Glutamatergic neuron (in vitro differentiated cells): ENCODE results near the gene MICALL1. TPM values are rescaled to one million over a fixed set of nuclear protein-coding genes. Genes with fewer than 3 reads are reported as not detected.
A peak's percentile ranks its signal among the peaks of the same experiment; 100 is the strongest.

Experiments
- DNase-seq: peaks from one replicate; pipeline ENCODE4 v3.0.0; 2022
- H3K27ac Mint-ChIP-seq: one replicate; pipeline ENCODE4 v1.8.0; 2020; ENCODE audit warnings: mild to moderate bottlenecking, mixed read lengths, inconsistent platforms; ENCODE audit not compliant: unreplicated experiment
- H3K27me3 Mint-ChIP-seq: one replicate; pipeline ENCODE4 v1.8.0; 2020; ENCODE audit warnings: mild to moderate bottlenecking, moderate library complexity, mixed read lengths, inconsistent platforms; ENCODE audit not compliant: unreplicated experiment
- H3K36me3 Mint-ChIP-seq: one replicate; pipeline ENCODE4 v1.8.0; 2020; ENCODE audit warnings: mild to moderate bottlenecking, mixed read lengths, inconsistent platforms; ENCODE audit not compliant: unreplicated experiment
- H3K4me1 Mint-ChIP-seq: one replicate; pipeline ENCODE4 v1.8.0; 2020; ENCODE audit warnings: mild to moderate bottlenecking, low read depth, mixed read lengths, inconsistent platforms; ENCODE audit not compliant: unreplicated experiment
- H3K4me3 Mint-ChIP-seq: one replicate; pipeline ENCODE4 v1.8.0; 2020; ENCODE audit warnings: mild to moderate bottlenecking, mixed read lengths, inconsistent platforms; ENCODE audit not compliant: unreplicated experiment
- H3K9me3 Mint-ChIP-seq: one replicate; pipeline ENCODE4 v1.8.0; 2020; ENCODE audit warnings: mild to moderate bottlenecking, moderate library complexity, mixed read lengths, inconsistent platforms; ENCODE audit not compliant: unreplicated experiment
- total RNA-seq: library from RNA; stranded (reverse); fragmentation: NEBNext Ultra II Directional; extraction: Animal tissue kit (Norgen Biotek cat#: 25700); gene quantifications from one replicate; pipeline ENCODE4 v1.2.1, GENCODE V29; 2021; ENCODE audit not compliant: unreplicated experiment
- TF ChIP-seq, protein P1 (sequence below): fragments of 200-600 bp; sonication (generic); IDR thresholded peaks from one replicate; pipeline ENCODE4 v1.5.0; 2021; ENCODE audit not compliant: partially characterized antibody, unreplicated experiment

Gene MICALL1
- total RNA-seq, 1 donor from 2014 or later, result 133 TPM

DNA sequence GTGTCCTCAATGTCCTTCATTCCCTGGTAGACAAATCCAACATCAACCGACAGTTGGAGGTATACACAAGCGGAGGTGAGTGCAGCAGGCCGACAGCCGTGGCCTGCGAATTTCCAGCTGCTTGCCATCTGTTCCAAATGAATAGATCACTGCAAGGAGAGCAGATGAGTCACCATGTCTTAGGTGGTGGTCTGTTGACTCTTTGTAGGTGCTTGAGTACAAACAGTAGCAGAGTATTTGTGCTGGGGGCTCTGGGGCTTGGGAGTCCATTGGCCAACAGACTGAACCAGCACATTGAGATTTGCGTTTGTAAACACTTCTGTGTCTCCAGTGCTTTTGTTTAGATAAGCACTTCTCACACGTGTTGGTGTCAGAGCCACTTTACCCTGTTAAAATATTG is 35.8 kb upstream of the MICALL1 start:
- peak overlapping the region; percentile 30 for H3K4me3 Mint-ChIP-seq
- TF ChIP-seq, protein P1, sequence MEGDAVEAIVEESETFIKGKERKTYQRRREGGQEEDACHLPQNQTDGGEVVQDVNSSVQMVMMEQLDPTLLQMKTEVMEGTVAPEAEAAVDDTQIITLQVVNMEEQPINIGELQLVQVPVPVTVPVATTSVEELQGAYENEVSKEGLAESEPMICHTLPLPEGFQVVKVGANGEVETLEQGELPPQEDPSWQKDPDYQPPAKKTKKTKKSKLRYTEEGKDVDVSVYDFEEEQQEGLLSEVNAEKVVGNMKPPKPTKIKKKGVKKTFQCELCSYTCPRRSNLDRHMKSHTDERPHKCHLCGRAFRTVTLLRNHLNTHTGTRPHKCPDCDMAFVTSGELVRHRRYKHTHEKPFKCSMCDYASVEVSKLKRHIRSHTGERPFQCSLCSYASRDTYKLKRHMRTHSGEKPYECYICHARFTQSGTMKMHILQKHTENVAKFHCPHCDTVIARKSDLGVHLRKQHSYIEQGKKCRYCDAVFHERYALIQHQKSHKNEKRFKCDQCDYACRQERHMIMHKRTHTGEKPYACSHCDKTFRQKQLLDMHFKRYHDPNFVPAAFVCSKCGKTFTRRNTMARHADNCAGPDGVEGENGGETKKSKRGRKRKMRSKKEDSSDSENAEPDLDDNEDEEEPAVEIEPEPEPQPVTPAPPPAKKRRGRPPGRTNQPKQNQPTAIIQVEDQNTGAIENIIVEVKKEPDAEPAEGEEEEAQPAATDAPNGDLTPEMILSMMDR, result no peak
- H3K27me3 Mint-ChIP-seq, result peaks cover 6% of the 10 kb centered on the region
- peaks cover 3% of the 10 kb centered on the region for H3K9me3 Mint-ChIP-seq
- H3K4me1 Mint-ChIP-seq, result peaks cover 7% of the 10 kb centered on the region
- DNase-seq, result peak; percentile 21
- H3K27ac Mint-ChIP-seq, result peak overlapping the region; percentile 93
- no peaks in the 10 kb centered on the region for H3K36me3 Mint-ChIP-seq

DNA sequence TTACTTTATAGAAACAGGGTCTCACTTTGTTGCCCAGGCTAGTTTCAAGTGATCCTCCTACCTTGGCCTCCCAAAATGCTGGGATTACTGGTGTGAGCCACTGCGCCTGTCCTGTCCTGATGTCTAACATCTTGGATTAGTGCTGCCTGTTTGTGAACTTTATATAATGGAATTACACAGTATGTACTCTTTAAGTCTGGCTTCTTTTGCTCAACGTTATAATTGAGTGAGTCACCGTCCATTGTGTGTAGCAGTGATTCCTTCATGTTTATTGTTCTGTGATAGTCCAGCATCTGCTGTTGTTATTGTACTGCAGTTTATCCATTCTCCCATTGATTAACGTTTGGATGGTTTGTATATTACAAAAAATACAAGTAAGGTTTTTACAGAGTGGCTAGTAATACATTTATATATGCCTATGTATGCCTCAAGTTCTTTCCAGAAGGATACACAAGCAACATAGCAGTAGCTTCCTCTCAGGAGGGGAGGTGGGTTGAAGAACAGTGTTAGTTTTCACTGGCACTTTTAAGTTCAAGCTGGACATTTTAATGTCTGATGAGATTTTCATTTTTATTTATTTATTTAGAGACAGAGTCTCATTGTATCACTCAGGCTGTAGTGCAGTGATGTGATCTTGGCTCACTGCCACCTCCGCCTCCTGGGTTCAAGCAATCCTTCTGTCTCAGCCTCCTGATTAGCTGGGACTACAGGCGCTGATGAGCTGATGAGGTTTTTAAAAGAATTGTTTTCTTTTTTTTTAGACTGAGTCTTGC is 25.2 kb upstream of the MICALL1 start:
- TF ChIP-seq, protein P1, result no peak
- Mint-ChIP-seq H3K9me3 (peaks cover 7% of the 10 kb centered on the region), H3K27me3 (peaks cover 2% of the 10 kb centered on the region), H3K4me3 (no peak overlapping the region), H3K4me1 (no peaks in the 10 kb centered on the region), H3K36me3 (no peaks in the 10 kb centered on the region), H3K27ac (no peak overlapping the region)
- DNase-seq, result no peak

DNA sequence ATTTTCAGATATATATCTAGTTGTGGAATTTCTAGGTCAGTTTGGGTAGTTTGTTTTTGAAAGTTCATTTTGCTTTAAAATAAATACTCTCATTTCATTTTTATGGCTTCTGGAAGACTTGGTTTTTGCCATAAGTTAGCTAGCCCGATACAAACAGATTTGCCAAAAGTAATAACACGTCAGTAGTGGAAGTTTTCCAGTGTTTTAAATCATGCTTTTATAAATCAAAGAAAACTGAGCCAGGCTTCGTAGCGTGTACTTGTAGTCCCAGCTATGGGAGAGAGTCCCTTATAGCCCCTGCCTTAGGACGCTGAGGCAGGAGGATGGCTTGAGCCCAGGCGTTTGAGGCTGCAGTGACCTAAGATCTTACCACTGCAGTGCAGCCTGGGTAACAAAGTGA is 21.7 kb upstream of the MICALL1 start:
- H3K27ac Mint-ChIP-seq, result no peak overlapping the region
- DNase-seq, result no peak
- H3K36me3 Mint-ChIP-seq, result no peaks in the 10 kb centered on the region
- H3K27me3 Mint-ChIP-seq, result peaks cover 4% of the 10 kb centered on the region
- H3K4me3 Mint-ChIP-seq, result no peak overlapping the region
- peaks cover 7% of the 10 kb centered on the region for H3K4me1 Mint-ChIP-seq
- TF ChIP-seq, protein P1, result no peak
- peaks cover 7% of the 10 kb centered on the region for H3K9me3 Mint-ChIP-seq

DNA sequence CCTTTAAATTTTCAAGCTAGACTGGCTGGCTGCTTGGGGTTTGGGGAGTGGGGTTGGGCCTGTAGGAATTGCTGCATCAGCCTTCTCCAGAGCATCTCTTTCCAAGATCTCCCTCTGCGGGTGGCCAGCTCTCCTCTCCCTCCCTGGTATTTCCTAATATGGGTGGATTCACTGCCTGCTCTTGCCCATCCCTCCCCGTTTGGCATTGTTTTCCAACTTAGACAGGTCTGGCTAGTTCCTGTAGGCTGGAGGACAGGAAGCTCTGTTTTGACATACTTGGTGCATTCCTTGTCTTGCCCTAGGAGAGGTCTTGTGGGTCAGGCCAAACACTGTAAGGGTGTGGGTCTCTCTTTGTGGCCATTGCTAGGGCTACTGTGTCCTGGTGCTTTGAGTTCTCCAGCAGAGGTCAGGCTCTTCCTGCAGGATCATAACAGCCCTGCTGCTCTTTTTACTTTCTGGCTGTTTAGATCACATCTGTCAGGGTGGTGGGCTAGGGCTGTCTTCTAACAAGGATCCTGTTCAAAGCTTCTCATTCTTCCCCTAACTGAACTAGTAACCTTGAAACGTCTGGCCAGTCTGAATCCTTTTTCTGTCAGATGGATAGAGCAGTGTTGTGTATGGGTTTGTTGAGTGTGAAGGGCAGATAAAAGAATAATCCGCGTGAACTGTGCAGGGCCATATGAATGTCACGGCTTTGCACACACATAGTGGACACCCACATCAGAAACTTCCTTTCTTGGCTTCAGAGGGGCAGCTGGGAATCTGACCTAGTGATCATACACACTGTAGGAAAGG is 18.3 kb upstream of the MICALL1 start:
- Mint-ChIP-seq H3K36me3 (no peaks in the 10 kb centered on the region), H3K27me3 (peaks cover 5% of the 10 kb centered on the region), H3K27ac (peak overlapping the region; percentile 92), H3K4me3 (no peak overlapping the region), H3K9me3 (peaks cover 7% of the 10 kb centered on the region), H3K4me1 (peaks cover 7% of the 10 kb centered on the region)
- TF ChIP-seq, protein P1, result no peak
- DNase-seq, result peak; percentile 31

DNA sequence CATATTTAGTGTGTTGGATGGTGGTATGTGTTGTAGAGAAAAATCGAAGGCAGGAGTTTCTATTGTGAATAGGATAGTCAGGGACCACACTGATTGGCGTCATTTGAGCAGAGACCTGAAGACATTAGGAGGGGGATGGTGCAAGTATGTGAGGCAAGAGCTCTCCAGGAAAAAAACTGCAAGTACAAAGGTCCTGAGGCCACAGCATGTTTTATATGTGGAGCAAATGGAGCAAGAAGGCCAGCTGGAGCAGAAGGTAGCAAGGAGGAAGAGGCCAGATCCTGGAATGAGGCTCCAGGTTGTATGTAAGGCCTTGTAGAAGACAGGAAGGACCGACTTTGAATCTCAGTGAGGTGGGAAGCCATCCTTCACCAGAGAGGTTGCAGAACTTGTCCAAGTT is 14.2 kb upstream of the MICALL1 start:
- Mint-ChIP-seq H3K4me3 (no peak overlapping the region), H3K4me1 (peaks cover 10% of the 10 kb centered on the region), H3K9me3 (no peaks in the 10 kb centered on the region), H3K27ac (peak overlapping the region; percentile 13), H3K27me3 (peaks cover 7% of the 10 kb centered on the region), H3K36me3 (no peaks in the 10 kb centered on the region)
- TF ChIP-seq, protein P1, result no peak
- DNase-seq, result no peak
